B cell (primary cell): ENCODE data around the gene COMMD1. TPM values are rescaled to one million over a fixed set of nuclear protein-coding genes. Genes with fewer than 3 reads are reported as not detected.

ENCODE experiments used
- ATAC-seq: fragments of 200-7000 bp; cut with Tn5 transposase; one replicate; pipeline ENCODE4 v1.10.0; 2021; ENCODE audit warnings: low read depth, mild to moderate bottlenecking, moderate number of reproducible peaks, moderate library complexity
- CTCF ChIA-PET: fragments of 350-600 bp; sonication (Branson Sonifier 250); formaldehyde crosslinking; loops from one replicate; lab custom pipeline; 2021; ENCODE audit warnings: antibody characterized with exemption, inconsistent platforms; lab: Charles Lee
- POLR2A ChIA-PET: fragments of 350-600 bp; sonication (Branson Sonifier 250); formaldehyde crosslinking; loops from one replicate; lab custom pipeline; 2021; ENCODE audit warnings: antibody characterized with exemption; lab: Charles Lee
- DNase-seq: peaks from one replicate; pipeline ENCODE4 v3.0.0; 2013
- H2AFZ ChIP-seq: 2 replicates; pipeline ENCODE4 v1.6.1; 2012; ENCODE audit warnings: mild to moderate bottlenecking, low read depth, low read length; ENCODE audit not compliant: insufficient read depth, poor library complexity, severe bottlenecking
- H3K27ac ChIP-seq, 2 donors: 1 replicate in 1 of 2; 2 replicates in 1 of 2; pipeline ENCODE4 v1.5.1; 2012 to 2013; ENCODE audit warnings: low read length in 2 of 2, mild to moderate bottlenecking in 2 of 2, moderate library complexity in 1 of 2
- H3K27me3 ChIP-seq, 4 experiments: fragments of 200-600 bp in 1 of 4; sonication (generic) in 1 of 4; replicated peaks in 1 of 4; 1 replicate in 2 of 4; 2 replicates in 2 of 4; pipeline versions ENCODE4 v1.6.1 to v1.7.0; 2013 to 2016; ENCODE audit warnings: low read length in 3 of 4, mild to moderate bottlenecking in 2 of 4, mixed read lengths in 1 of 4, moderate library complexity in 1 of 4; ENCODE audit not compliant: insufficient read depth in 4 of 4, control insufficient read depth in 3 of 4; ENCODE audit errors: control extremely low read depth in 1 of 4
- H3K36me3 ChIP-seq, 2 experiments: replicated peaks in 1 of 2; 1 replicate in 1 of 2; 2 replicates in 1 of 2; pipeline versions ENCODE4 v1.6.1 to v1.7.1; 2013; ENCODE audit warnings: low read length in 1 of 2; ENCODE audit not compliant: insufficient read depth in 2 of 2, control insufficient read depth in 1 of 2; ENCODE audit errors: control extremely low read depth in 1 of 2, extremely low read depth in 1 of 2
- H3K4me1 ChIP-seq, 2 donors: fragments of 200-600 bp in 1 of 2; sonication (generic) in 1 of 2; 1 replicate in 1 of 2; 2 replicates in 1 of 2; pipeline versions ENCODE4 v1.5.1 to v1.6.1; 2013 to 2017; ENCODE audit warnings: low read length in 2 of 2; ENCODE audit not compliant: control insufficient read depth in 2 of 2, insufficient read depth in 2 of 2
- H3K4me2 ChIP-seq: replicated peaks from 2 replicates; pipeline ENCODE3; 2012; ENCODE audit warnings: mild to moderate bottlenecking, low read depth, low read length; ENCODE audit not compliant: poor library complexity, severe bottlenecking
- H3K4me3 ChIP-seq, 5 experiments: fragments of 200-600 bp in 1 of 5; sonication (generic) in 1 of 5; 1 replicate in 3 of 5; 2 replicates in 2 of 5; pipeline versions ENCODE4 v1.5.1 to v1.7.0; 2011 to 2016; ENCODE audit warnings: low read length in 4 of 5, mild to moderate bottlenecking in 4 of 5, low read depth in 2 of 5, control low read depth in 1 of 5, moderate library complexity in 1 of 5; ENCODE audit not compliant: insufficient read depth in 1 of 5; ENCODE audit errors: control extremely low read depth in 1 of 5, extremely low read depth in 1 of 5
- H3K79me2 ChIP-seq: fragments of 200-600 bp; sonication (generic); one replicate; pipeline ENCODE4 v1.6.0; 2016; ENCODE audit warnings: low read length; ENCODE audit not compliant: control insufficient read depth, insufficient read depth
- H3K9ac ChIP-seq: fragments of 200-600 bp; sonication (generic); 2 replicates; pipeline ENCODE4 v1.6.1; 2017; ENCODE audit warnings: mild to moderate bottlenecking, low read length, moderate library complexity
- H3K9me3 ChIP-seq, 3 donors: one replicate each; pipeline versions ENCODE4 v1.6.1 to v1.7.1; 2013; ENCODE audit warnings: low read length in 2 of 3; ENCODE audit not compliant: control insufficient read depth in 2 of 3, insufficient read depth in 1 of 3; ENCODE audit errors: control extremely low read depth in 1 of 3
- H4K20me1 ChIP-seq: 2 replicates; pipeline ENCODE4 v1.6.0; 2012; ENCODE audit warnings: mild to moderate bottlenecking, low read length; ENCODE audit not compliant: insufficient read depth, control insufficient read depth, poor library complexity, severe bottlenecking
- H3K27ac Mint-ChIP-seq: one replicate; pipeline ENCODE4 v1.8.0; 2021; ENCODE audit warnings: mixed read lengths
- H3K27me3 Mint-ChIP-seq: one replicate; pipeline ENCODE4 v1.8.0; 2021; ENCODE audit warnings: mixed read lengths
- H3K4me1 Mint-ChIP-seq: one replicate; pipeline ENCODE4 v1.8.0; 2021; ENCODE audit warnings: mixed read lengths
- H3K4me3 Mint-ChIP-seq: one replicate; pipeline ENCODE4 v1.8.0; 2021; ENCODE audit warnings: mixed read lengths
- H3K9me3 Mint-ChIP-seq: one replicate; pipeline ENCODE4 v1.8.0; 2022; ENCODE audit warnings: mixed read lengths; ENCODE audit not compliant: insufficient read depth
- EZH2 ChIP-seq: IDR thresholded peaks from 2 replicates; pipeline ENCODE4 v1.6.1; 2012; ENCODE audit warnings: borderline replicate concordance, low read depth, mild to moderate bottlenecking, moderate library complexity, low read length; ENCODE audit not compliant: insufficient read depth, poor library complexity, severe bottlenecking
- WGBS: methylation state at CpG from one replicate; pipeline ENCODE4 v1.1.5; 2013; ENCODE audit warnings: missing lambda C conversion rate; ENCODE audit not compliant: insufficient coverage; 5-methylcytosine and 5-hydroxymethylcytosine counted together
- intact Hi-C: fragments of 100-400 bp; cut with micrococcal nuclease; formaldehyde crosslinking; loops from one replicate; pipeline ENCODE4 v1.10.0; 2022
- polyA plus RNA-seq: library from polyadenylated mRNA; depleted of rRNA; stranded (reverse); fragments of >200 nt; gene quantifications from 2 replicates; pipeline ENCODE4 v1.2.3, GENCODE V29; 2012
- total RNA-seq, 2 donors: library from RNA; stranded (reverse); fragments of 120-200 nt in 1 of 2; gene quantifications; 1 replicate in 1 of 2; 2 replicates in 1 of 2; pipeline versions ENCODE4 v1.2.3 to v1.2.4, GENCODE V29; 2013 to 2022
- TF ChIP-seq, protein P1 (sequence below): fragments of 200-600 bp; IDR thresholded peaks from one replicate; pipeline ENCODE4 v1.8.0; 2022; ENCODE audit warnings: antibody characterized with exemption, mild to moderate bottlenecking

Gene COMMD1
- total and polyA plus RNA-seq, 2 donors (not counting 1 experiment from before 2014, with no cell fraction given) = 20.6 to 25.1 TPM

DNA sequence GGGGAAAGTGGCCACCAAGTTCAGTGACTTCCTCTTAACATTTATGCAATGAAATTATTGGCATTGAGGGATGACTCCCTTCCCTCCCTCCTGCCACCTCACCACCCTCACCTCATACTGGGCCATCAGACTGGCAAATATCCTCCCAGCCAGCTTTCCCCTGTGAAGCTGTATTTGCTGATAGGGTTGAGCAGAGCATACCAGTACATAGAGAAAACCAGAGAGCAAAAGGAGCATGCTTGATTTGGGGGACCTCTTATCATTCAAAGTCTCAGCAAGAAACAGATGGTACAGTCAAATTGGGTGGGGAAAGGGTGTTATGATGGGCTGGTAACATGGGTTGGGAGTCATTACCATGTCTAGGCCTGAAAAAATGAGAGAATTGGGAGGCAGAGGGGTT lies 271.3 kb downstream of the COMMD1 start:
- H3K27ac Mint-ChIP-seq = no peak overlapping the region
- ATAC-seq = no peak
- H3K36me3 ChIP-seq = no peaks in the 10 kb centered on the region
- H4K20me1 ChIP-seq = no peaks in the 10 kb centered on the region
- H3K27me3 Mint-ChIP-seq = no peaks in the 10 kb centered on the region
- H3K4me1 Mint-ChIP-seq = peaks cover 15% of the 10 kb centered on the region
- H3K4me3 Mint-ChIP-seq = no peak overlapping the region
- H3K27ac ChIP-seq = no peak overlapping the region
- intact Hi-C loops = no loop called here
- H3K4me1 ChIP-seq = peaks cover 11 to 13% of the 10 kb centered on the region in 2 donors
- H3K27me3 ChIP-seq = no peaks in the 10 kb centered on the region
- no peak for TF ChIP-seq EZH2
- TF ChIP-seq, protein P1, sequence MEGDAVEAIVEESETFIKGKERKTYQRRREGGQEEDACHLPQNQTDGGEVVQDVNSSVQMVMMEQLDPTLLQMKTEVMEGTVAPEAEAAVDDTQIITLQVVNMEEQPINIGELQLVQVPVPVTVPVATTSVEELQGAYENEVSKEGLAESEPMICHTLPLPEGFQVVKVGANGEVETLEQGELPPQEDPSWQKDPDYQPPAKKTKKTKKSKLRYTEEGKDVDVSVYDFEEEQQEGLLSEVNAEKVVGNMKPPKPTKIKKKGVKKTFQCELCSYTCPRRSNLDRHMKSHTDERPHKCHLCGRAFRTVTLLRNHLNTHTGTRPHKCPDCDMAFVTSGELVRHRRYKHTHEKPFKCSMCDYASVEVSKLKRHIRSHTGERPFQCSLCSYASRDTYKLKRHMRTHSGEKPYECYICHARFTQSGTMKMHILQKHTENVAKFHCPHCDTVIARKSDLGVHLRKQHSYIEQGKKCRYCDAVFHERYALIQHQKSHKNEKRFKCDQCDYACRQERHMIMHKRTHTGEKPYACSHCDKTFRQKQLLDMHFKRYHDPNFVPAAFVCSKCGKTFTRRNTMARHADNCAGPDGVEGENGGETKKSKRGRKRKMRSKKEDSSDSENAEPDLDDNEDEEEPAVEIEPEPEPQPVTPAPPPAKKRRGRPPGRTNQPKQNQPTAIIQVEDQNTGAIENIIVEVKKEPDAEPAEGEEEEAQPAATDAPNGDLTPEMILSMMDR = no peak
- no peak for DNase-seq
- H3K79me2 ChIP-seq = no peaks in the 10 kb centered on the region
- no peaks in the 10 kb centered on the region for H3K9me3 ChIP-seq
- ChIA-PET POLR2A (no interaction called here), CTCF (no interaction called here)
- no peaks in the 10 kb centered on the region for H3K9me3 Mint-ChIP-seq
- no peak overlapping the region for H3K4me3 ChIP-seq
- H3K4me2 ChIP-seq = no peak overlapping the region
- no peak overlapping the region for H2AFZ ChIP-seq
- H3K9ac ChIP-seq = no peak overlapping the region

DNA sequence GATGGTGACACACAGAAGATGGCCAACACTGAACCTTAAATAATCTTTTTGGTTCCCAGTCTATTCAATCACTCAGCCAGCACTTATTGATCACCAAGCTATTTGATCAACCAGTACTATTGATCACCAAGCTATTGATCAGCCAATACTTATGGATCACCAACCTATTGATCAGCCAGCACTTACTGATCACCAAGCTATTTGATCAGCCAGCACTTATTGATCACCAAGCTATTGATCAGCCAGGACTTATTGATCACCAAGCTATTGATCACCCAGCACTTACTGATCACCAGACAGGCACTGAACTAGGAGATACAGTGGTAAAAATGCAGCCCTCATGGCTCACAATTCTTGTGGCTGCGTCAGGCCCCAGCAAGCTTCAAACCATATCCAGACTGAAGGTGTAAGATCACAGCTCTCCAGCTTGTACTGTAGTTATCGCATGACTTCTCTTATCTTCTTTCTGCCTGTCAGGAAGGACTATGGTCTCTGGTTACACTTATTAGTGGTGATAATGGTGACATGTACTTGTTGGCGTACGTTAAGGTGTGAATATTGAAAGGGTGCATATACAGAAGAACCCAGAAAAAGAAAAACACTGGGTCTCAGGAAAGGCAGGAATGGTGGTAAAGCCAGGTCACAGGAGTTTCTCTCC lies 272.0 kb downstream of the COMMD1 start:
- Histone ChIP-seq H3K27ac (no peak overlapping the region), H3K9ac (no peak overlapping the region), H3K79me2 (no peaks in the 10 kb centered on the region), H2AFZ (no peak overlapping the region), H3K9me3 (no peaks in the 10 kb centered on the region), H4K20me1 (no peaks in the 10 kb centered on the region), H3K4me1 (peaks cover 11 to 13% of the 10 kb centered on the region in 2 donors), H3K27me3 (no peaks in the 10 kb centered on the region), H3K4me2 (no peak overlapping the region), H3K4me3 (no peak overlapping the region), H3K36me3 (no peaks in the 10 kb centered on the region)
- ATAC-seq = no peak
- Mint-ChIP-seq H3K4me1 (peaks cover 19% of the 10 kb centered on the region), H3K9me3 (no peaks in the 10 kb centered on the region), H3K4me3 (no peak overlapping the region), H3K27ac (no peak overlapping the region), H3K27me3 (no peaks in the 10 kb centered on the region)
- POLR2A ChIA-PET = no interaction called here
- DNase-seq = no peak
- WGBS = 94% methylated on average over 2 of the region's 4 CpGs
- intact Hi-C loops = no loop called here
- TF ChIP-seq, protein P1 = no peak
- no peak for TF ChIP-seq EZH2
- CTCF ChIA-PET = no interaction called here
